Esophagus muscularis mucosa (tissue), 4 donors: ENCODE results near the gene TEC. TPM values are rescaled to one million over a fixed set of nuclear protein-coding genes. Genes with fewer than 3 reads are reported as not detected.

Experiments used
- DNase-seq: peaks from one replicate; pipeline ENCODE4 v3.0.0-alpha.2; 2017; ENCODE audit errors: extremely low spot score
- H3K27ac ChIP-seq, 4 donors: fragments of 200-600 bp; sonication (generic); replicated peaks in 1 of 4; 1 replicate in 3 of 4; 2 replicates in 1 of 4; pipeline ENCODE4 v1.5.1; 2016 to 2019; ENCODE audit warnings: mild to moderate bottlenecking in 1 of 4
- H3K27me3 ChIP-seq, 4 donors: fragments of 200-600 bp; sonication (generic); one replicate each; pipeline versions ENCODE4 v1.5.1 to v1.6.0; 2016 to 2019
- H3K36me3 ChIP-seq, 4 donors: fragments of 200-600 bp; sonication (generic); one replicate each; pipeline ENCODE4 v1.5.1; 2016 to 2019
- H3K4me1 ChIP-seq, 4 donors: fragments of 200-600 bp; sonication (generic); one replicate each; pipeline ENCODE4 v1.5.1; 2016 to 2019
- H3K4me3 ChIP-seq, 4 donors: fragments of 200-600 bp; sonication (generic); 1 replicate in 2 of 4; 2 replicates in 2 of 4; pipeline ENCODE4 v1.5.1; 2016 to 2019; ENCODE audit warnings: mild to moderate bottlenecking in 4 of 4, moderate library complexity in 1 of 4
- H3K9me3 ChIP-seq, 4 donors: fragments of 200-600 bp; sonication (generic); 1 replicate in 3 of 4; 2 replicates in 1 of 4; pipeline ENCODE4 v1.5.1; 2016 to 2019
- EP300 ChIP-seq: sonication (generic); formaldehyde crosslinking; IDR thresholded peaks from one replicate; pipeline ENCODE4 v1.6.1; 2017; ENCODE audit warnings: antibody characterized with exemption
- POLR2A ChIP-seq: fragments of 450-650 bp; IDR thresholded peaks from one replicate; pipeline ENCODE4 v1.6.1; 2017; ENCODE audit warnings: antibody characterized with exemption, moderate library complexity, mild to moderate bottlenecking, low read depth
- POLR2AphosphoS5 ChIP-seq, 2 donors: sonication (generic); formaldehyde crosslinking; IDR thresholded peaks; one replicate each; pipeline ENCODE4 v1.6.1; 2017; ENCODE audit warnings: antibody characterized with exemption in 2 of 2
- WGBS: methylation state at CpG from one replicate; pipeline ENCODE4 v1.1.5; 2018; 5-methylcytosine and 5-hydroxymethylcytosine counted together
- intact Hi-C: fragments of 100-400 bp; cut with DNase I; formaldehyde crosslinking; loops from one replicate; pipeline ENCODE4 v1.15.1; 2023
- total RNA-seq, 4 donors: library from RNA; depleted of rRNA; stranded (reverse); fragments of >200 nt; gene quantifications; one replicate each; pipeline versions ENCODE4 v1.1.0 to v1.2.1, GENCODE V29; 2016
- TF ChIP-seq, protein P1 (sequence below), 3 experiments: fragments of 200-600 bp in 2 of 3; fragments of 450-650 bp in 1 of 3; sonication (generic) in 2 of 3; IDR thresholded peaks; one replicate each; pipeline ENCODE4 v1.5.1; 2017 to 2019; ENCODE audit warnings: antibody characterized with exemption in 3 of 3, mild to moderate bottlenecking in 2 of 3, moderate library complexity in 1 of 3

Gene TEC
- total RNA-seq, 4 donors from 2014 or later, result 1.5 to 2.2 (median 1.9) TPM

GRCh38 chr4:48275686-48276085 is 6.0 kb upstream of the TEC start:
- Histone ChIP-seq H3K4me1 (peaks cover 0 to 2% (median under 1%) of the 10 kb centered on the region in 4 donors), H3K4me3 (no peak overlapping the region), H3K36me3 (peaks cover 0 to 4% (median 0%) of the 10 kb centered on the region in 4 donors), H3K27me3 (no peaks in the 10 kb centered on the region), H3K9me3 (peaks cover 0 to 15% (median 3%) of the 10 kb centered on the region in 4 donors), H3K27ac (no peak overlapping the region)
- TF ChIP-seq EP300, result no peak
- TF ChIP-seq, protein P1, sequence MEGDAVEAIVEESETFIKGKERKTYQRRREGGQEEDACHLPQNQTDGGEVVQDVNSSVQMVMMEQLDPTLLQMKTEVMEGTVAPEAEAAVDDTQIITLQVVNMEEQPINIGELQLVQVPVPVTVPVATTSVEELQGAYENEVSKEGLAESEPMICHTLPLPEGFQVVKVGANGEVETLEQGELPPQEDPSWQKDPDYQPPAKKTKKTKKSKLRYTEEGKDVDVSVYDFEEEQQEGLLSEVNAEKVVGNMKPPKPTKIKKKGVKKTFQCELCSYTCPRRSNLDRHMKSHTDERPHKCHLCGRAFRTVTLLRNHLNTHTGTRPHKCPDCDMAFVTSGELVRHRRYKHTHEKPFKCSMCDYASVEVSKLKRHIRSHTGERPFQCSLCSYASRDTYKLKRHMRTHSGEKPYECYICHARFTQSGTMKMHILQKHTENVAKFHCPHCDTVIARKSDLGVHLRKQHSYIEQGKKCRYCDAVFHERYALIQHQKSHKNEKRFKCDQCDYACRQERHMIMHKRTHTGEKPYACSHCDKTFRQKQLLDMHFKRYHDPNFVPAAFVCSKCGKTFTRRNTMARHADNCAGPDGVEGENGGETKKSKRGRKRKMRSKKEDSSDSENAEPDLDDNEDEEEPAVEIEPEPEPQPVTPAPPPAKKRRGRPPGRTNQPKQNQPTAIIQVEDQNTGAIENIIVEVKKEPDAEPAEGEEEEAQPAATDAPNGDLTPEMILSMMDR (IDR thresholded peaks at IDR 0.05), result no peak
- TF ChIP-seq POLR2AphosphoS5 (IDR thresholded peaks at IDR 0.05), result no peak
- TF ChIP-seq POLR2A, result no peak
- DNase-seq, result no peak
- intact Hi-C loops, result no loop called here
- WGBS, result 83% methylated on average over 2 of the region's 2 CpGs

DNA sequence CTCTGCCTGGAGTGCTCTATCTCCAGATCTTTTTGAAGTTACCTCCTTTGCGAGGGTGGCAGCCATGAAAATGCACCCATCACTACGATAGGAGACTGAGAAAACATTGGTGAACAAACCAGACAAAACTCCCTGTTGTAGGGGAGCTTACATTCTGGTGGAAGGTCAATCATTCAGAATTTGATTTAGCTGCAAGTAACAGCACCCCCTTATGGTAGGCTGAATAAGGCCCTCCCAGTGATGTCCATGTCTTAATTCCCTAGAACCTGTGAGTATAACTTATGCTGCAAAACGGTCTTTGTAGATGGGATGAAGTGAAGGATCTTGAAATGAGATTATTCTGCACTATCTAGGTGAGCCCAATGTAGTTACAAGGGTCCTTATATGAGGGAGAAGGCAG is 5.6 kb upstream of the TEC start:
- no peak overlapping the region for H3K4me3 ChIP-seq
- H3K27me3 ChIP-seq, result no peaks in the 10 kb centered on the region
- intact Hi-C loops, result no loop called here
- H3K27ac ChIP-seq, result no peak overlapping the region
- H3K4me1 ChIP-seq, result peaks cover 2 to 5% (median 4%) of the 10 kb centered on the region in 4 donors
- H3K36me3 ChIP-seq, result no peaks in the 10 kb centered on the region
- WGBS, result 66% methylated on average over 3 of the region's 3 CpGs
- TF ChIP-seq POLR2AphosphoS5 (IDR thresholded peaks at IDR 0.05), result no peak
- TF ChIP-seq, protein P1 (IDR thresholded peaks at IDR 0.05), result peak in 2 of 3 experiments; percentile 25 to 26
- no peak for DNase-seq
- H3K9me3 ChIP-seq, result peaks cover 0 to 11% (median under 1%) of the 10 kb centered on the region in 4 donors

GRCh38 chr4:48271626-48272025 is 2.0 kb upstream of the TEC start:
- Histone ChIP-seq H3K4me3 (no peak overlapping the region), H3K9me3 (peaks cover 0 to 8% (median 0%) of the 10 kb centered on the region in 4 donors), H3K4me1 (peaks cover 11 to 14% (median 11%) of the 10 kb centered on the region in 4 donors), H3K27ac (no peak overlapping the region), H3K36me3 (no peaks in the 10 kb centered on the region), H3K27me3 (no peaks in the 10 kb centered on the region)
- DNase-seq, result no peak
- TF ChIP-seq, protein P1 (IDR thresholded peaks at IDR 0.05), result no peak
- TF ChIP-seq POLR2A (no peak), POLR2AphosphoS5 (IDR thresholded peaks at IDR 0.05) (no peak), EP300 (no peak)
- intact Hi-C loops, result no loop called here
- WGBS, result 99% methylated on average over 11 of the region's 11 CpGs

- H3K4me3 ChIP-seq, result no peak overlapping the region
- H3K36me3 ChIP-seq, result no peaks in the 10 kb centered on the region
- TF ChIP-seq, protein P1 (IDR thresholded peaks at IDR 0.05), result no peak
- TF ChIP-seq EP300, result no peak
- no peak for TF ChIP-seq POLR2A
- no peak for TF ChIP-seq POLR2AphosphoS5 (IDR thresholded peaks at IDR 0.05)
- no peaks in the 10 kb centered on the region for H3K27me3 ChIP-seq
- peaks cover 11 to 14% (median 11%) of the 10 kb centered on the region in 4 donors for H3K4me1 ChIP-seq
- H3K9me3 ChIP-seq, result peaks cover 0 to 7% (median 0%) of the 10 kb centered on the region in 4 donors
- no peak for DNase-seq
- intact Hi-C loops, result no loop called here
- H3K27ac ChIP-seq, result peak overlapping the region in 2 of 4 donors; percentile 86
- 66% methylated on average over 6 of the region's 6 CpGs for WGBS
Observed at GRCh38 chr4:48270951-48271473, 1.4 kb upstream of the TEC start.

DNA sequence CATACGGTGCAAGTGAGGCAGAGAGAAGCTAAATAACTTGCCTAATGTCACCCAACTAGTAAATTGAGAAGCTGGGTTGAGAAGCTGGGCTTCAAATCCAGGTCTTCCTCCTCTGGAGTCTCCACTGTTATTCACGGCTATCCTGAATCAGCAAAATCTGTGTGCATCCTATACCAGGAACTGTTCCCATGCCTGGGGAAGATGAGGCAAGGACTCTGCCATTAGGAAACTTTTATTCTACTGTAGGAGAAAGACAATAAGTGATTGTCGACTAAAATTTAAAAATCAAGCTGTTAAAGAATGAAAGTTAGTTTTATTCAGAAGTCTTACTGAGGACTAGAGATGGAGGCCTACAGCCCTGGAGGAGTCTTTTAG is 872 bp upstream of the TEC start:
- intact Hi-C loops, result no loop called here
- 89% methylated on average over 3 of the region's 3 CpGs for WGBS
- peak overlapping the region; percentile 75 to 86 (median 82) for H3K27ac ChIP-seq

More for the DNA sequence above, 872 bp upstream of the TEC start:
- H3K4me3 ChIP-seq, result peak overlapping the region; percentile 79 to 99 (median 86)
- DNase-seq, result no peak
- peaks cover 11 to 14% (median 11%) of the 10 kb centered on the region in 4 donors for H3K4me1 ChIP-seq
- H3K36me3 ChIP-seq, result no peaks in the 10 kb centered on the region
- TF ChIP-seq POLR2AphosphoS5 (IDR thresholded peaks at IDR 0.05) (no peak), EP300 (no peak), POLR2A (no peak)
- TF ChIP-seq, protein P1 (IDR thresholded peaks at IDR 0.05), result no peak
- peaks cover 0 to 2% (median 0%) of the 10 kb centered on the region in 4 donors for H3K9me3 ChIP-seq
- H3K27me3 ChIP-seq, result no peaks in the 10 kb centered on the region
